Progenitor cell of endocrine pancreas (in vitro differentiated cells): ENCODE data around the gene PLAGL1. TPM values are rescaled to one million over a fixed set of nuclear protein-coding genes. Genes with fewer than 3 reads are reported as not detected.

ENCODE experiments used
- DNase-seq: peaks from one replicate; pipeline ENCODE4 v3.0.0; 2021; ENCODE audit warnings: low spot score; ENCODE audit not compliant: unreplicated experiment
- H3K27ac Mint-ChIP-seq: 2 replicates; pipeline ENCODE4 v1.8.0; 2021; ENCODE audit warnings: mild to moderate bottlenecking, moderate library complexity, mixed read lengths
- H3K27me3 Mint-ChIP-seq: 2 replicates; pipeline ENCODE4 v1.8.0; 2021; ENCODE audit warnings: mixed read lengths
- H3K36me3 Mint-ChIP-seq: 2 replicates; pipeline ENCODE4 v1.8.0; 2022; ENCODE audit warnings: mixed read lengths; ENCODE audit not compliant: insufficient read depth
- H3K4me1 Mint-ChIP-seq: 2 replicates; pipeline ENCODE4 v1.8.0; 2021; ENCODE audit warnings: low read depth, mixed read lengths
- H3K4me3 Mint-ChIP-seq: 2 replicates; pipeline ENCODE4 v1.8.0; 2021; ENCODE audit warnings: low read depth, mild to moderate bottlenecking, moderate library complexity, mixed read lengths
- H3K9me3 Mint-ChIP-seq: 2 replicates; pipeline ENCODE4 v1.8.0; 2021; ENCODE audit warnings: low read depth, mixed read lengths
- total RNA-seq: library from RNA; stranded (reverse); gene quantifications from 2 replicates; pipeline ENCODE4 v1.2.1, GENCODE V29; 2021
- TF ChIP-seq, protein P1 (sequence below): fragments of 200-600 bp; sonication (generic); IDR thresholded peaks from one replicate; pipeline ENCODE4 v1.5.0; 2021; ENCODE audit warnings: antibody characterized with exemption, mild to moderate bottlenecking; ENCODE audit not compliant: unreplicated experiment

The PLAGL1 gene
- total RNA-seq, 1 donor from 2014 or later, result 23.7 TPM

DNA sequence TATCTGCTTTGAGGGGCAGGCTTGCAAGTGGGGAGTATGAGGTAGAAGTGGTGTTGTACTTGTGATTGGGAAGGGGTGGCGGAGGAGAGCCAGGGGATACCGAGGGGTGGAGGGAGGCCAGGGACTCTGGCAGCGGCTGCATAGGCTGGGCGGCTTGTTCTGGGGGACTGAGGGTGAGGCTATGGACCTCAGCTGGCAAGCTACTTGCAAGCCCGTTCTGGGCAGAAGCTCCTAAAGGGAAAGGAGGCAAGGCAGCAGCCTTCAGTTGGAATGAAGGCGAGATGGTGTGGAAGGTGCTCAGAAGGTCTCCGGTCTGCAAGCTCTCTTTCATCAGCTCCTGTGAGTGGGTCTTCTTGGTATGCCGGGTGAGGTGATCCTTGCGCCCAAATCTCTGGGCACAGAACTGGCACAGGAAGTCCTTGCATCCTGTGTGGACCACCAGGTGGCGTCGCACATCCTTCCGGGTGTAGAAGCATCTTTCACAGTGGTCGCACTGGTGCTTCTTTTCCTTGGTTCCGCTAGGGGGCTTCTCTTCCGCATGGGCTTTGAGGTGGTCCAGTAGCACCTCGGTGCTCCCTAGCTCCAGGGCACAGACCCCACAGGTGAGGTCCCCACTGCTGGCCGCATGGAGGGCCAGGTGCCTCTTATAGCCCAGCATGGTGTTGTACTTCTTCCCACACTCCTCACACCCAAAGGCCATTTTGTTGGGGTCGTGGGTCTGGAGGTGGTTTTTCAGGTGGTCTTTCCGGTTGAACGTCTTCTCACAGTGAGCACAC lies 66.0 kb downstream of the PLAGL1 start:
- peaks cover 6% of the 10 kb centered on the region for H3K36me3 Mint-ChIP-seq
- peak; percentile 19 for DNase-seq
- no peak overlapping the region for H3K4me3 Mint-ChIP-seq
- TF ChIP-seq, protein P1, sequence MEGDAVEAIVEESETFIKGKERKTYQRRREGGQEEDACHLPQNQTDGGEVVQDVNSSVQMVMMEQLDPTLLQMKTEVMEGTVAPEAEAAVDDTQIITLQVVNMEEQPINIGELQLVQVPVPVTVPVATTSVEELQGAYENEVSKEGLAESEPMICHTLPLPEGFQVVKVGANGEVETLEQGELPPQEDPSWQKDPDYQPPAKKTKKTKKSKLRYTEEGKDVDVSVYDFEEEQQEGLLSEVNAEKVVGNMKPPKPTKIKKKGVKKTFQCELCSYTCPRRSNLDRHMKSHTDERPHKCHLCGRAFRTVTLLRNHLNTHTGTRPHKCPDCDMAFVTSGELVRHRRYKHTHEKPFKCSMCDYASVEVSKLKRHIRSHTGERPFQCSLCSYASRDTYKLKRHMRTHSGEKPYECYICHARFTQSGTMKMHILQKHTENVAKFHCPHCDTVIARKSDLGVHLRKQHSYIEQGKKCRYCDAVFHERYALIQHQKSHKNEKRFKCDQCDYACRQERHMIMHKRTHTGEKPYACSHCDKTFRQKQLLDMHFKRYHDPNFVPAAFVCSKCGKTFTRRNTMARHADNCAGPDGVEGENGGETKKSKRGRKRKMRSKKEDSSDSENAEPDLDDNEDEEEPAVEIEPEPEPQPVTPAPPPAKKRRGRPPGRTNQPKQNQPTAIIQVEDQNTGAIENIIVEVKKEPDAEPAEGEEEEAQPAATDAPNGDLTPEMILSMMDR, result peak; percentile 75
- peaks cover 6% of the 10 kb centered on the region for H3K9me3 Mint-ChIP-seq
- peaks cover 24% of the 10 kb centered on the region for H3K27me3 Mint-ChIP-seq
- H3K4me1 Mint-ChIP-seq, result peaks cover 2% of the 10 kb centered on the region
- no peak overlapping the region for H3K27ac Mint-ChIP-seq

DNA sequence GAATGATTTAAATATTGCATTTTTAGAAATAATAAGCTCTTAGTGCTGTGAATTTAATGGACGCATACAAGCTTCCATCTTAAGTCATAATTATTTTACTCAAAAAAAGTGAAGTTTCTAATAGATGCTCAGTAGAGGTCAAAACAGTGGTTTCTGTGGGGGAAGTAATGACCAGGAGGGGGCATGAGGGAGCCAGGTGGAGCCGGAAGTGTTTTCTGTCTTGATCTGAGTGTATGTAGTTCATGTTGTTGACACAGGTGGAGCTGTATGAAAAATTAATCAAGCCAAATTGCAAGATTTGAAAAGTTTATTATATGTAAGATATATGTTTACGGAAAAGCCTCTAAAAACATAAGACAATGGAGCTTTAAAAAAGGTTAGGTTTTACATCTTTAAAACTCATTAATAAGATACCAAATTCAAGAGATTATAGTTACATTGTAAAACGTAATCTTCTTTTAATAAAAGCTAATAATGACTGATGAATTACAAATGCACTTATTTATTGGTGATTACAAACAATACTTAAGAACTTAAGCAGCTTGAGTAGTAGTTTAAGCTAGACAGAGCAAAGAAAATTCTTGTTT lies 68.0 kb downstream of the PLAGL1 start:
- Mint-ChIP-seq H3K27me3 (peaks cover 21% of the 10 kb centered on the region), H3K36me3 (no peaks in the 10 kb centered on the region), H3K27ac (no peak overlapping the region), H3K9me3 (peaks cover 3% of the 10 kb centered on the region), H3K4me1 (peaks cover 3% of the 10 kb centered on the region), H3K4me3 (no peak overlapping the region)
- DNase-seq, result no peak
- TF ChIP-seq, protein P1, result peak; percentile 79

DNA sequence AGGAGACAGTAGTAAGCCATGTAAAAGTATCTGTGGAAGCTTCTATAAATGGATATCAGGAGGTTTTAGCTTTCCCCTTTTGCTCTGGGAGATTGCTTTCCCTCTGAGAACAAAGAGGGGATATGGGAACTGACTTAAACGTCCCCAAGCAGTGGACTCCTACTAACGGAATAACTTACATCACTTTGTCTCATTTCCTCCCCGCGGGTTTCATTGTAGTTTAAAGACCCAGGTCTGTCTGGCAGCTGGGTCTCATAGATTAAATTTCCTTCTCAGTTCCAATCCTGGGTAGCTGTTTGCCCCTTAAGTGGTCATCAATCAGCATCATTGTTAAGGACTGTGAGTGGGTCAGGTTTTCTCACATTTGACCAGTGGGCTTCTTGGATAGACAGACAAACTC lies 68.7 kb downstream of the PLAGL1 start:
- Mint-ChIP-seq H3K27ac (peak overlapping the region; percentile 37), H3K4me3 (no peak overlapping the region), H3K36me3 (no peaks in the 10 kb centered on the region), H3K4me1 (peaks cover 3% of the 10 kb centered on the region), H3K9me3 (peaks cover 3% of the 10 kb centered on the region), H3K27me3 (peaks cover 17% of the 10 kb centered on the region)
- TF ChIP-seq, protein P1, result no peak
- no peak for DNase-seq

DNA sequence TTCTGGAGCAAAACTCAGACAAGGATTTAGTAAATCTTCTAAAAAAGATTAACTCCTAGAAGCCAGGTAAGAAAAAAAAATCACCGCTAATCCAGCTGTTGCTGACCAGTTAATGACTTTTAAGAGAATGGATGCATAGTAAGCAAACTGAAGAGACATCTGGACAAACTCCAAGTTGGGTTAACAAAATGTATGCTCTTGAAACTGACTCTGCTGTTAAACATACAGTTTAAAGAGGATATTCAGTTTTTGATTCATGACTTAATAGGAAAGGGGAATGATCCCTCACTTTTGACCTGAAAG lies 70.4 kb downstream of the PLAGL1 start:
- peaks cover 15% of the 10 kb centered on the region for H3K27me3 Mint-ChIP-seq
- peaks cover 3% of the 10 kb centered on the region for H3K4me1 Mint-ChIP-seq
- no peaks in the 10 kb centered on the region for H3K36me3 Mint-ChIP-seq
- TF ChIP-seq, protein P1, result no peak
- H3K27ac Mint-ChIP-seq, result no peak overlapping the region
- no peak overlapping the region for H3K4me3 Mint-ChIP-seq
- H3K9me3 Mint-ChIP-seq, result peaks cover 3% of the 10 kb centered on the region
- DNase-seq, result no peak

DNA sequence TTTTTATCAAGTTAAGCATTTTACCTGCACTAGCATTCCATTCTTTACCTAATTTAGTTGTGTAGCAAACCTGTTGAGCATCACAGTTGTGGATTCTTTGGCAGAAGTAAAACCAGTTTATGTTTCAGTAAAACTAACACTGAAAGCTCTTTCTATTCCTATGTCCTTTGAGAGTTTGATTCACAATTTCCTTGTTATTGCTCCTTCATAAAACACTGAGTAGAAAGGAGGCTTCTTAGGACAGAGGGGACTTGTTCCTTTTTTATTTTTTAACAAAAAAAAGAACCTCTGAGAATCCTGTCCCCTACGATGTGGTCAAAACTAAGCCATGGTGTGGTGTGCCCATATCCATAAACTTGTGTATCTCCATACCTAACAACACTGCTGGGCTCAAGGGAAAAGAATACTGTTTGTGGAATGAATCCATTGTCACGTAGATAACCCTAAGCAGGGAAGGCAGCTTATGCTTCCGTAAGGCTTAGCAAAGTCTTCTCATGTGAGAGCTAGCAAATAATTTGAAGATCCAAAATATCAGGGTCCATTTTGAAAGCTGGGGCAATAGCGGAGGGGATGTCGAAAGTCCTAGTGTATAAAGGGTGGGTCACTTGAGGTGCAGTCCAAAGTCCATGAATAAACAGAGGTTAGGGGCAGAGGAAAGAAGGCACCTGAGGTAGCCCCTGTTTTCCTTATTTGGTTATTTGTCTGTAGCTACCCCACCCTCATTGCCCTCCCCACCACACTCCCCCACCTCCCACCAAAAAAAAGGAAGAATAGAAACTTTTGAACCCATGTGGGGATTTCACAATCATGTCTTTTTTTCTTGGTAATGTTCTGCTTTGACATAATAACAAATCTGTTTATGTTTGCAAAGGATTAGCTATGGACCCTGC lies 71.0 kb downstream of the PLAGL1 start:
- H3K27ac Mint-ChIP-seq, result no peak overlapping the region
- no peak for DNase-seq

More for the DNA sequence above, 71.0 kb downstream of the PLAGL1 start:
- no peaks in the 10 kb centered on the region for H3K9me3 Mint-ChIP-seq
- H3K27me3 Mint-ChIP-seq, result peaks cover 10% of the 10 kb centered on the region
- peaks cover 3% of the 10 kb centered on the region for H3K4me1 Mint-ChIP-seq
- H3K36me3 Mint-ChIP-seq, result no peaks in the 10 kb centered on the region
- TF ChIP-seq, protein P1, result no peak
- H3K4me3 Mint-ChIP-seq, result no peak overlapping the region
